H1 (cell line): Measurements from ENCODE around the gene UNC5B. TPM values are rescaled to one million over a fixed set of nuclear protein-coding genes. Genes with fewer than 3 reads are reported as not detected.

Source experiments
- CTBP2 ChIP-seq: IDR thresholded peaks from 2 replicates; pipeline ENCODE4 v1.7.0; 2011; ENCODE audit warnings: borderline replicate concordance, mild to moderate bottlenecking, moderate library complexity, mixed read lengths, low read length; ENCODE audit not compliant: insufficient read depth, insufficient read length
- CTCF ChIP-seq, 3 experiments: IDR thresholded peaks; 1 replicate in 2 of 3; 2 replicates in 1 of 3; pipeline versions ENCODE4 v1.5.1 to v1.6.1; 2011; ENCODE audit warnings: low read length in 3 of 3, mild to moderate bottlenecking in 3 of 3, inconsistent platforms in 2 of 3, low read depth in 1 of 3, moderate library complexity in 1 of 3; ENCODE audit not compliant: insufficient read depth in 1 of 3; ENCODE audit errors: control extremely low read depth in 1 of 3
- EZH2 ChIP-seq: fragments of 200-600 bp; sonication (generic); IDR thresholded peaks from 2 replicates; pipeline ENCODE4 v1.7.1; 2012; ENCODE audit warnings: low read depth, mild to moderate bottlenecking, moderate library complexity, low read length, inconsistent platforms; ENCODE audit not compliant: severe bottlenecking
- NANOG ChIP-seq: IDR thresholded peaks from 2 replicates; pipeline ENCODE4 v1.6.1; 2011; ENCODE audit warnings: low read length, low read depth, mild to moderate bottlenecking, inconsistent platforms; ENCODE audit not compliant: insufficient read depth, poor library complexity, severe bottlenecking
- NRF1 ChIP-seq: IDR thresholded peaks from 2 replicates; pipeline ENCODE4 v1.6.1; 2011; ENCODE audit warnings: mild to moderate bottlenecking, low read depth, low read length, improper control_type of control experiment
- TAF1 ChIP-seq: IDR thresholded peaks from 2 replicates; pipeline ENCODE4 v1.6.1; 2011; ENCODE audit warnings: mild to moderate bottlenecking, low read depth, low read length
- polyA plus RNA-seq, 7 experiments: library from polyadenylated mRNA; depleted of rRNA in 3 of 7; stranded (reverse) in 5 of 7; unstranded in 2 of 7; fragments of >200 nt in 5 of 7; fragments of 200-250 nt in 2 of 7; gene quantifications; 1 replicate in 5 of 7; 2 replicates in 1 of 7; 4 replicates in 1 of 7; pipeline versions ENCODE4 v1.2.1 to v1.2.3, GENCODE V29; 2011 to 2013; ENCODE audit warnings: missing spikeins in 2 of 7, mixed read lengths in 2 of 7
- total RNA-seq: library from RNA; stranded (reverse); fragmentation: NEBNext Ultra II Directional; extraction: Animal tissue kit (Norgen Biotek cat#: 25700); gene quantifications from 2 replicates; pipeline ENCODE4 v1.2.1, GENCODE V29; 2021

The UNC5B gene
- total and polyA plus RNA-seq, 2 of the 8 experiments (the other 6 are each of a cell fraction or from before 2014, with no cell fraction given) = 27.9 to 31.8 TPM

GRCh38 chr10:71256661-71257318, 44.4 kb downstream of the UNC5B start (continued):
- TF ChIP-seq CTCF (IDR thresholded peaks at IDR 0.05; ENCODE audit: control extremely low read depth in 1 of 3, insufficient read depth in 1 of 3, low read depth in 1 of 3, low read length in 3 of 3) = no peak
- TF ChIP-seq NRF1 = no peak
- no peak for TF ChIP-seq TAF1
- TF ChIP-seq CTBP2 = no peak
- TF ChIP-seq NANOG = no peak
- no peak for TF ChIP-seq EZH2
